Motor neuron (in vitro differentiated cells): ENCODE measurements around the gene ABLIM1. TPM values are rescaled to one million over a fixed set of nuclear protein-coding genes. Genes with fewer than 3 reads are reported as not detected.

ENCODE experiments used
- ATAC-seq, 8 experiments: fragments of 200-7000 bp; cut with Tn5 transposase; replicated peaks in 6 of 8; 2 replicates each; pipeline ENCODE4 v1.8.0; 2021; ENCODE audit warnings: mild to moderate bottlenecking in 8 of 8, moderate library complexity in 8 of 8
- H3K27ac ChIP-seq, 2 donors: fragments of 250-450 bp; sonication (Bioruptor Pico); 2 replicates each; pipeline ENCODE4 v1.9.0; 2021; ENCODE audit warnings: antibody characterized with exemption in 2 of 2, mild to moderate bottlenecking in 2 of 2, moderate library complexity in 1 of 2
- H3K4me1 ChIP-seq, 2 donors: fragments of 250-450 bp; sonication (Bioruptor Pico); replicated peaks in 1 of 2; 2 replicates each; pipeline ENCODE4 v1.6.1; 2021; ENCODE audit warnings: antibody characterized with exemption in 2 of 2, mild to moderate bottlenecking in 2 of 2, moderate library complexity in 1 of 2
- H3K4me3 ChIP-seq, 5 donors: fragments of 250-450 bp; sonication (Bioruptor Pico); 2 replicates each; pipeline ENCODE4 v1.9.0; 2021; ENCODE audit warnings: antibody characterized with exemption in 5 of 5, mild to moderate bottlenecking in 5 of 5, moderate library complexity in 4 of 5
- WGBS, 10 experiments: fragments of 450-650 bp; shearing (Covaris generic); methylation state at CpG; one replicate each; pipeline ENCODE4 v1.0.0; 2022; 5-methylcytosine and 5-hydroxymethylcytosine counted together
- in situ Hi-C, 9 experiments: fragments of 400-800 bp; cut with MboI; loops; one replicate each; pipeline ENCODE4 v1.15.0; 2021; ENCODE audit warnings: low sequenced_read_pairs in 9 of 9, low pct_unique_long_range_greater_than_20kb in 2 of 9; ENCODE audit not compliant: unreplicated experiment in 9 of 9
- total RNA-seq, 8 experiments: library from RNA; unstranded; fragments of 300-600 nt; gene quantifications; 2 replicates each; pipeline versions ENCODE4 v1.2.3 to v1.2.4, GENCODE V29; 2022

ABLIM1 gene
- total RNA-seq, 8 experiments from 2014 or later = 14.2 to 129 (median 32.4) TPM

DNA sequence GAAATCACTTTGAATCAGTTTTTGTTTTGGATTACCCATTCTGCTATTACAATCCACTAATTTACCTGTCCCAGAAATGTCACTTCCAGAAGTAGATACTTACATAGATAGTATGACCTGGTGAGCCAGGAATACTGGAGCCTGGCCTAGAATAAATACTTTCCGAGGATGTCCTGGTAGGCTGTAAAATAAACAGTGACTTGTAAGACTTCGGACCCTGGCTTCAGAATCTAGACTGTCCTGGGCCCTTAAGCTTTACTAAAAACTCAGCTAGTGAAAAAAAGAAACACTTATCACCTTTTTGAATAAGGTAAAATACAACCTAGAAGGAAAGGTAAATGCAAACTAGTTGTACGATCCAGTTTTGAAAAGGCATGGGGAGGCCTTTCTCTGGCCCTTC, 184.3 kb downstream of the ABLIM1 start:
- Histone ChIP-seq H3K4me1 (peaks cover under 1 to 4% of the 10 kb centered on the region in 2 donors), H3K27ac (no peak overlapping the region), H3K4me3 (no peak overlapping the region)
- in situ Hi-C loops = loop anchor here in 1 of 9 experiments (10.0 kb wide), 1 partner anchor 71 kb away; no protein-coding TSS in a partner anchor
- no peak for ATAC-seq
- 67 to 100% (median 93%) methylated on average over 1 to 3 of the region's 3 CpGs; no CpG with 5 or more reads in 1 of the 10 experiments for WGBS, 10 experiments

DNA sequence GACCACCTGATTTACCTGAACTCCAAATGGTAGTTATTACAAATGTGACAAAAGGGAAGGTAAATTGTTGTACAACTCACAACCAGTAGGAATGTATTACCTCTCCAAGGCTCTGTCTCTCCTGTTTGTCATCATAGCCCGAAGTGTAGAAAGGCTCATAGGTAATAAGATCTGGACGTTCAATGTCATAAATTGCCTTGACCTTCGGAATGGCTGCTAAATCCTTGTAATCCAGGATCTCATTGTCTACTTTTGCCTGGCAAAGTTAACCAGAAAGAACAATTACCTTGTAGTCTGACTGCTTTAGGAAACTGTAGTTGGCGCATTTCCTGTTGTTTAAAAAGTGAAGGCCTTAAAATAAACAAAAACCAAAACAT, 185.2 kb downstream of the ABLIM1 start:
- no peak for ATAC-seq
- 63 to 100% (median 92%) methylated on average over 1 to 4 of the region's 4 CpGs; no CpG with 5 or more reads in 1 of the 10 experiments for WGBS, 10 experiments
- Histone ChIP-seq H3K4me3 (no peak overlapping the region), H3K27ac (no peak overlapping the region), H3K4me1 (peaks cover 0 to 4% of the 10 kb centered on the region in 2 donors)
- in situ Hi-C loops = loop anchor here in 1 of 9 experiments (10.0 kb wide), 1 partner anchor 72 kb away; no protein-coding TSS in a partner anchor

DNA sequence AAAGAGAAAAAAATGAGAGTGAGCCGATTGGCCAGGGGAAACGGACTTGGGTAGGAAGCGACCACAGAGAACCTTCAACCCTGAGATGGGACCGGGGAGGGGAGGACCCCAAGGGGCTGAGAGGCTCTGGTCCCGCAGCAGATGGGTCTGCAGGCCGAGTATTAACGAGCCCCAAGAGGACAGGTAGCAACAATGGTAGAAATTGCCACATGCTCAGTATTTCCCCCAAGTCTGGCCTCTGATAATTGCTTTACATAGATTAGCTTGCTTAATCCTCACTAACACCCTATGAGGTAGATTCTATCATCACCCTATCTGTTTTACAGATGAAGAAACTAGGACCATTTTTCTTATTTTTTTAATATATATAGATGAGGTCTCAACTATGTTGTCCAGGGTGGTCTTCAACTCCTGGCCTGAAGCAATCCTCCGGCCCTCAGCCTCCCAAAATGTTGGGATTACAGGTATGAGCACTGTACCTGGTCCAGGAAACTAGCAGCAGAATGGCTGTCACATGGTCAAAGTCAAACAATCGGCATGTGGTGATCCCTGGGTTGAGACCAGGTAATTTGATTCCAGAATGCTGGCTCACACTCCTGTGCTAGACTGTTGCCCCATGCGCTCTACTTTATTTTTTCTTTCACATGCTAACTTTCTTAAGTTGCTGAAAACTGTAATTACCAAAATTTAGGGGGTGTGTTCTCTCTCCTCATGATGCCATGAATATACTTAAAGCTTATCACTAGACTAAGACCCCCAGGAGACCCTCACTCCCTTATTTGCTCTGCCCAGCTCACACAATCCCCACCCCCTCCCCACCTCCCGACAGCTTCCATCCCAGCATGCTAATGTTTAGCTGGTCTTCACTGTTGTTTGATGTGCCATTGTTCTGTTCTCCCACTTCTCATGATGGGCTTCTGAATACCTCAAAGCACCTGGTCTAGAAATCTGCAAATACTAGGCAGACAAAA, 185.9 kb downstream of the ABLIM1 start:
- H3K4me3 ChIP-seq = no peak overlapping the region
- 27 to 100% (median 71%) methylated on average over 2 to 9 of the region's 11 CpGs for WGBS, 10 experiments
- no peaks in the 10 kb centered on the region for H3K4me1 ChIP-seq
- H3K27ac ChIP-seq = no peak overlapping the region
- in situ Hi-C loops = loop anchor here in 1 of 9 experiments (10.0 kb wide), 1 partner anchor 73 kb away; no protein-coding TSS in a partner anchor
- ATAC-seq = no peak

DNA sequence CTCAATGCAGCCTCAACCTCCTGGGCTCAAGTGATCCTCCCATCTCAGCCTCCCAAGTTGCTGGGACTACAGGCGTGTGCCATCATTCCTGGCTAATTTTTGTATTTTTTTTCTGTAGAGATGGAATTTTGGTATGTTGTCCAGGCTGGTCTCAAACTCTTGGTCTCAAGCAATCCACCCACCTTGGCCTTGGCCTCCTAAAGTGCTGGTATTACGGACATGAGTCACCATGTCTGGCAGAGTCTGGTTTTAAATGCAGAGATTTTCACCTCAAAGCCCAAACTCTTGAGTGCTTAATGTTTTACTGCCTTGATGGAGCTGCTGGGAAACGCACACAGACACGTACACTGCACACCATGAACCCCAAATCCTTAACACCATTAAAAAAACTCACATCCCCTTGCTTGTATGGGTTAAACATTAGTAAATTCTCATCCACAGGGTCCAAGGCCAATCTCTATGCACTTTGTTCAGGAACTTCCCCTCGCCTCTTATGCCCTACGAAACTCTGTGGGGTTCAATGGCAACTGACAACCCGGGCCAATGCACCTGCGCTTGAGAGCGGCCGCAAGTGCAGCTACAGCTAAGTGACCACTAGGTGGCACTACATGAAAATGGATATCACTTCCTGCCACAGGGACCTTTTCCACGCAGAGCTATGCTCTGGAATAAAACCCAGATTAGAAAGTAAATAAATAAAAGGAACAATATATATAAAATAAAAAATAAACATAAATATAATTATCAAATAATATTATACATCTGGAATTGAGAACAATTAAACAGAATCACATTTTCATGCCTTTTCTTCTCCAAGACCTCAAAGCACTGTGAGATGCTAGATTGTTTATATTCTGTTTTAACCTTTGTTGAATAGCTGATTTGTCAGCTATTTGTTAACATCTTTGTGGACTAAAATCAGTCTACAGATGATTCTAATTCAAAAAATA, 186.8 kb downstream of the ABLIM1 start:
- peak; percentile 70 to 92 (median 85) for ATAC-seq
- no peak overlapping the region for H3K27ac ChIP-seq
- 4 to 100% (median 38%) methylated on average over 1 to 9 of the region's 11 CpGs; no CpG with 5 or more reads in 1 of the 10 experiments for WGBS, 10 experiments
- in situ Hi-C loops = loop anchor here in 1 of 9 experiments (10.0 kb wide), 1 partner anchor 74 kb away; no protein-coding TSS in a partner anchor
- no peak overlapping the region for H3K4me3 ChIP-seq
- H3K4me1 ChIP-seq = no peaks in the 10 kb centered on the region

DNA sequence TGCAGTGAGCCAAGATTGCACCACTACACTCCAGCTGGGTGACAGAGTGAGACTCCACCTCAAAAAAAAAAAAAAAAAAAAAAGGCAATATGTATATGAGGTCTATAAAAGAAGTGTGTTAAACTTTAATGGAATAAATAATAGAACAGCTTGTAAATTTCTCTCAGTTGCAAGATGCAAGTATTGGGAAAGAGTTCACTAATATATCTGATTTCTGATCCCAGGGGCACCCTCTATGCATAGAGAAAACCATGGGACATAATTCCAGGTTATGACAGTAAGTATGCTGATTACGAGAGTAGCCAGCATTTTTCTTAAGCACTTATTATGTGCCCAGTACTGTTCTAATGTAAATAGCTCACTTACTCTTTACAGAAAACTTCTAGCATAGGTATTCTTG, 187.7 kb downstream of the ABLIM1 start:
- ATAC-seq = peak in 1 of 8 experiments; percentile 54
- in situ Hi-C loops = loop anchor here in 1 of 9 experiments (10.0 kb wide), 1 partner anchor 74 kb away; no protein-coding TSS in a partner anchor
- Histone ChIP-seq H3K27ac (no peak overlapping the region), H3K4me1 (no peaks in the 10 kb centered on the region), H3K4me3 (no peak overlapping the region)
- WGBS, 10 experiments = 86 to 100% (median 100%) methylated on average over 1 of the region's 1 CpG; no CpG with 5 or more reads in 2 of the 10 experiments

DNA sequence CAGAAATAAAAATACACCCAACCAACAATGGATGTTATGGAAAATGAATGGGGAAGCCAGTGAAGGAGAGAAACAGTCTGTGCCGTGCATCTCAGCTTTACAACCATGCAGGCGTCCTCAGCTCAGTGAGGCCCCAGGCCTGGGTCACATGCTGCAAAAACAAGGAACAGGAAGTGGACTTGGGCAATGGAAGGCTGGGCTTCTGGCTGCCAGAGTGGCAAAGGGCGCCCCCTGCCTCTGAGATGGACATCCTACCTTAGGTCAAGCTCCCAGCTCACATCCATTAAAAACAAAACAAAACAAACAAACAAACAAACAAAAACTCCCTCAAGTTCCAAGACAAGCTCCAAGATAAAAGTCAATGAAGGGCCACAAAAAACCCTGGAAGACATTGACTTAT, 199.1 kb downstream of the ABLIM1 start:
- peak in 5 of 8 experiments; percentile 39 to 83 (median 61) for ATAC-seq
- 0 to 100% (median 96%) methylated on average over 1 to 3 of the region's 3 CpGs; no CpG with 5 or more reads in 4 of the 10 experiments for WGBS, 10 experiments
- in situ Hi-C loops = no loop called here

DNA sequence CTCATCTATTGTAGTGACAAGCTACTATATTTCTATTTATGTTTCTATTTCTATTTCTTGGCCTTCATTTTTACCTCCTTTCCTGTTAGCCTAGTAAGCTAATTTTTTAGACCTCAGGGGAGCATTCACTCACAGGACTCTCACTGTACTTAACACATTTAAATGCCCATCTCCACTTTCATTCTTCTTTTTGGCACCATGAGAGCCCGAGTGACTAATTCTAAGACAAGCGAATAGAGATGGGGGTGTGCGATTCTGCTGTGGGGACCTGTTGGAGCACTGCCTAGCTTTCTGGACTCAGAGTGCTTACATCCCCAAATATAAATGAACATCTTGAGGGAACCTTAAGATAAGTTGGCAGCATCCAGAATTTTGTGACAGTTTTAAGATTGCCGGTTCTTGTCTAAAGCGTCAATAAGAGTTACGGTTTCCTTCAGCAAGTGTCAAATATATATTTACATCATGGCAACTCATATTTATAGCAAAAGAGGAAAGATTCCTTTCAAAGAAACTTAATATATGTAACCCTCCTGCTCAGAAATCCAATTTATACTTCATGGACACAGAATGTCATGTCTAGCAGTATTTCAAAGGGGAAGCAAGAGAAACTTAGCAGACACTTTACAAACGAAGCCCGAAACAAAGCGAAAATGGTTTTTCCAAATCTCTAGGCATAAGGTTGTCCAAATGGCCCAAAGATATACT, 199.7 kb downstream of the ABLIM1 start:
- Histone ChIP-seq H3K27ac (no peak overlapping the region), H3K4me1 (no peaks in the 10 kb centered on the region), H3K4me3 (no peak overlapping the region)
- in situ Hi-C loops = no loop called here
- WGBS, 10 experiments = 83 to 100% (median 94%) methylated on average over 2 to 9 of the region's 9 CpGs
- ATAC-seq = no peak

More for the DNA sequence above, 199.1 kb downstream of the ABLIM1 start:
- H3K4me3 ChIP-seq = no peak overlapping the region
- no peaks in the 10 kb centered on the region for H3K4me1 ChIP-seq
- no peak overlapping the region for H3K27ac ChIP-seq

DNA sequence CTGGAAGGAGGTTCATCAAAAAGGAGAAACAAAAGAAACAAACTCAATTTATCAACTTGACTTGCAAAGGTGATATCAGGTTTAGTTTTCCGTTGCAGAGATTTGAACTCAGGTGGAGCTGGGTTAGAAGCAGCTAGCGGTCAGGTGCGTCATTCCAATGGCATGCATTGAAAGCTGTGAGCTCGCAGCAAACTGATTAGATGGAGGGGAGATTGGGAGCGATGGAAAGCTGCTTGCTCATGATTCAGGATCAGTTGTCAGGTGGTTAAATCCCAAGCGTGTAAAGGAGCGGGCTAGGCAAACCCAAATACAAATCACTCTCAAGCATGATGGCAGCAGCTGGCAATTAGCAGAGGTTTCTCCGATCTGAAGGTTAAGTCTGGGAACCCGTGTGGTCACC, 204.5 kb downstream of the ABLIM1 start:
- Histone ChIP-seq H3K4me3 (no peak overlapping the region), H3K4me1 (no peaks in the 10 kb centered on the region), H3K27ac (no peak overlapping the region)
- in situ Hi-C loops = no loop called here
- ATAC-seq = no peak
- 66 to 100% (median 87%) methylated on average over 3 to 9 of the region's 9 CpGs for WGBS, 10 experiments

DNA sequence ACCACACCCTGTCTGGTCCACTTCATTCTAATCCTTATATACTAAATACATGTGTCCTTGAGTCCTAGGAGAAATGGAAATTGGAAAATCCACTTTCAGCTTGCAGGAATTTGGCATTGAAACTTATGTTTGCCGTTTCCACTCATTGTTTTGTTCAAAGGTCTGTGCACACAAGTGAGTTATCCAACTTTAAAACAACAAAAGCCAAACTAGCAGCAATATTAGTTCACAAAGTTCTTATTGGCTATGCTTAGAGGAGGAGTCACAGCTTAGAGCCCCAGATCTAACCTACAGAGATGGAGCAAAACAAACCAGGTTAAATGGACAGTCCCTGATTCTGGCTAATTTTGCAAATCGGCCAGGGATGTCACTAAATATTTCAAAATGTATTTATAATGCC, 209.2 kb downstream of the ABLIM1 start:
- no peak overlapping the region for H3K4me3 ChIP-seq
- in situ Hi-C loops = no loop called here
- WGBS, 10 experiments = 26 to 100% (median 73%) methylated on average over 1 to 2 of the region's 2 CpGs; no CpG with 5 or more reads in 3 of the 10 experiments
- H3K27ac ChIP-seq = no peak overlapping the region
- no peak for ATAC-seq
- no peaks in the 10 kb centered on the region for H3K4me1 ChIP-seq

DNA sequence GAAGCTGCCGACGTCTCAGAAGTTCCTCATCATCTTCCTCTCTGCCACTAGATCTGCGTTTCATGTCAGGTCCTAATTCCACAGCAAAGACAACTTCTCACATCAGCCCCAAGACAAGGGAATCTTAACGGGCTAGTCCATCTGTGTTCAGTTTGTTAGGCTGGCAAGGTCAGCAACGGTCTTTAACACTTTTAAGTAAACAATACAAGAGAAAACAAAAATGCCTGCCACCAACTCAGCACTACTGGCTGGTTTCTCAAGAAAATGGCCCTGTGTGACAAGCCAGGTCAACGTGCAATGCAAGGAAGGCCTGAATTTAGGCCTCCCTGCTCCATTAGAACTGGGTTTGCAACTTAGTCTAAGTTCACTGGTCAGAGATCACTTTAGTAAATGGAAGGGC, 212.7 kb downstream of the ABLIM1 start:
- no peak overlapping the region for H3K27ac ChIP-seq
- H3K4me3 ChIP-seq = no peak overlapping the region
- no peak for ATAC-seq
- H3K4me1 ChIP-seq = no peaks in the 10 kb centered on the region
- WGBS, 10 experiments = 16 to 100% (median 67%) methylated on average over 1 to 6 of the region's 6 CpGs; no CpG with 5 or more reads in 2 of the 10 experiments
- in situ Hi-C loops = no loop called here

DNA sequence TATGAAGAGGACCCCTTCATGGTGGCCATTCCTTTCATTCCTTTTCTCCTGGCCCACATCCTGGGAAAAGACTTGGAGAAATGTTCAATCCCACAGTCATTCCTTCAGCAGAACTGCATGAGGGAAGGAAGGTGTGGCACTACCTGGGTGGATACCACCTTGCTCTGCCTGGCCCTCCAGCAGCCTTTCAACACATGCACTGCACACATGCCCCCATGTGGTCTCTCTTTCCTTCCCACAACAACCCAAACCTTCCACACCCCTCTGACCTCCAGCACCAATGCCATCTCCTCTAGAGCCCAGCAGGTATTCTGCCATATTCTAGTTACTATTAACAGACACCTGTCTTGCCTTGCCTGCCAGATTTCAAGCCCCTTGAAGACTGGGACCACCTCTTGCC, 213.3 kb downstream of the ABLIM1 start:
- Histone ChIP-seq H3K27ac (no peak overlapping the region), H3K4me1 (no peaks in the 10 kb centered on the region), H3K4me3 (no peak overlapping the region)
- in situ Hi-C loops = no loop called here
- no peak for ATAC-seq

DNA sequence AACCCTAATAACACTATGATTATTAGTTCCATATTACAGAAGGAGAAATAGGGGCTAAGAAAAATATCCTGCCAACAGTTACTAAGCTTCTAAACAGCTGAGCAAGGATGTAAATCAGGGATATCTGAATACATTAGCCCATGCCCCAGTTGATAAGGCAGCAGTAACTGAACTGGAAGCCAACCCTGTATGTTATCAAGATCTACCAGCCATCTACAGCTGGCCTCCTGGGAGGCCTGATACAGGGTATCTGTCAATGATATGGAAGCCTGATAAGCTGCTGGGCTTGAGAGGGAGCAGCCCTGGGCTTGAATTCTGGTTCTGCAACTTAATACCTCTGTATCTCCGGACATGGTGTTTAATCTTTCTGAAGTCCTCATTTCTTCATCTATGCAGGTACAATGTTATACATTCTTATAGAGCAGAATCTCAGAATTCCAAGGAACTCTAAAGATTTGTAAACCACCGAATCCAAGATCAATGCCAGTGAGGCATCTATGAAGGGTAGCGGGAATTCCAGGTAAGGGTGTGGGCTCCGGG, 215.9 kb downstream of the ABLIM1 start:
- no peak for ATAC-seq
- H3K4me3 ChIP-seq = no peak overlapping the region
- in situ Hi-C loops = no loop called here
- no peak overlapping the region for H3K27ac ChIP-seq
- no peaks in the 10 kb centered on the region for H3K4me1 ChIP-seq
- WGBS, 10 experiments = 50 to 96% (median 85%) methylated on average over 1 to 4 of the region's 4 CpGs; no CpG with 5 or more reads in 2 of the 10 experiments
